Stimulated activated naive B cell treated with anti-CD40 and anti-IgM and Interleukin-4, amounts not matched to agents 10 μg/mL and 1 μg/mL and 100 μg/mL, for 72 hours (primary cell): ENCODE data around the gene LTBR.
A peak's percentile ranks its signal among the peaks of the same experiment; 100 is the strongest.

Source experiments
- ATAC-seq, 2 donors: fragments of 150-1000 bp; cut with Tn5 transposase; replicated peaks; 2 replicates each; pipeline ENCODE4 v1.10.0; 2021; ENCODE audit warnings: moderate library complexity in 1 of 2
- DNase-seq: peaks from one replicate; pipeline ENCODE4 v3.0.0; 2021
- H3K27ac Mint-ChIP-seq: one replicate; pipeline ENCODE4 v1.8.0; 2022; ENCODE audit warnings: mild to moderate bottlenecking, mixed read lengths
- H3K27me3 Mint-ChIP-seq, 2 donors: one replicate each; pipeline ENCODE4 v1.8.0; 2022; ENCODE audit warnings: mixed read lengths in 2 of 2
- H3K36me3 Mint-ChIP-seq, 2 donors: one replicate each; pipeline ENCODE4 v1.8.0; 2022; ENCODE audit warnings: mixed read lengths in 2 of 2, mild to moderate bottlenecking in 1 of 2
- H3K4me1 Mint-ChIP-seq, 2 donors: one replicate each; pipeline ENCODE4 v1.8.0; 2022; ENCODE audit warnings: mixed read lengths in 2 of 2, mild to moderate bottlenecking in 1 of 2
- H3K4me3 Mint-ChIP-seq, 2 donors: one replicate each; pipeline ENCODE4 v1.8.0; 2022; ENCODE audit warnings: mild to moderate bottlenecking in 2 of 2, mixed read lengths in 2 of 2, moderate library complexity in 1 of 2
- H3K9me3 Mint-ChIP-seq, 2 donors: one replicate each; pipeline ENCODE4 v1.8.0; 2022; ENCODE audit warnings: mixed read lengths in 2 of 2, mild to moderate bottlenecking in 1 of 2

LTBR gene

GRCh38 chr12:6368906-6369525 lies 14.9 kb upstream of the LTBR start:
- ATAC-seq = no peak
- peaks cover 39 to 40% of the 10 kb centered on the region in 2 donors for H3K27me3 Mint-ChIP-seq
- no peaks in the 10 kb centered on the region for H3K9me3 Mint-ChIP-seq
- H3K36me3 Mint-ChIP-seq = no peaks in the 10 kb centered on the region
- H3K4me3 Mint-ChIP-seq = no peak overlapping the region
- peaks cover 7 to 21% of the 10 kb centered on the region in 2 donors for H3K4me1 Mint-ChIP-seq
- H3K27ac Mint-ChIP-seq = peak overlapping the region; percentile 31
- DNase-seq = no peak

- DNase-seq (no peak), ATAC-seq (no peak)
- Mint-ChIP-seq H3K9me3 (no peaks in the 10 kb centered on the region), H3K36me3 (no peaks in the 10 kb centered on the region), H3K27ac (no peak overlapping the region), H3K4me1 (peaks cover 7 to 21% of the 10 kb centered on the region in 2 donors), H3K27me3 (peaks cover 45 to 46% of the 10 kb centered on the region in 2 donors), H3K4me3 (no peak overlapping the region)
Observed at GRCh38 chr12:6369916-6370575, 13.9 kb upstream of the LTBR start.

GRCh38 chr12:6370576-6370935 lies 13.4 kb upstream of the LTBR start:
- Mint-ChIP-seq H3K27ac (peak overlapping the region; percentile 31), H3K4me1 (peaks cover 7 to 21% of the 10 kb centered on the region in 2 donors), H3K36me3 (no peaks in the 10 kb centered on the region)

GRCh38 chr12:6370994-6371754 lies 12.8 kb upstream of the LTBR start:
- Mint-ChIP-seq H3K4me1 (peaks cover 7 to 21% of the 10 kb centered on the region in 2 donors), H3K36me3 (no peaks in the 10 kb centered on the region), H3K4me3 (no peak overlapping the region), H3K9me3 (no peaks in the 10 kb centered on the region), H3K27ac (no peak overlapping the region), H3K27me3 (peaks cover 56 to 57% of the 10 kb centered on the region in 2 donors)
- DNase-seq = no peak
- no peak for ATAC-seq

More at GRCh38 chr12:6370576-6370935, 13.4 kb upstream of the LTBR start:
- H3K27me3 Mint-ChIP-seq = peaks cover 50 to 51% of the 10 kb centered on the region in 2 donors
- no peak for DNase-seq
- no peak overlapping the region for H3K4me3 Mint-ChIP-seq
- no peaks in the 10 kb centered on the region for H3K9me3 Mint-ChIP-seq
- ATAC-seq = no peak

- H3K4me3 Mint-ChIP-seq = no peak overlapping the region
- no peak for DNase-seq
Observed at GRCh38 chr12:6372403-6373003, 11.5 kb upstream of the LTBR start.

GRCh38 chr12:6373022-6373787 lies 10.8 kb upstream of the LTBR start:
- Mint-ChIP-seq H3K27ac (no peak overlapping the region), H3K36me3 (no peaks in the 10 kb centered on the region), H3K27me3 (peaks cover 61 to 71% of the 10 kb centered on the region in 2 donors), H3K4me3 (no peak overlapping the region), H3K9me3 (no peaks in the 10 kb centered on the region), H3K4me1 (peaks cover 0 to 11% of the 10 kb centered on the region in 2 donors)
- ATAC-seq (no peak), DNase-seq (no peak)

More at GRCh38 chr12:6372403-6373003, 11.5 kb upstream of the LTBR start:
- Mint-ChIP-seq H3K4me1 (peaks cover 3 to 15% of the 10 kb centered on the region in 2 donors), H3K36me3 (no peaks in the 10 kb centered on the region), H3K27ac (peak overlapping the region; percentile 72), H3K27me3 (peaks cover 61 to 68% of the 10 kb centered on the region in 2 donors), H3K9me3 (no peaks in the 10 kb centered on the region)
- no peak for ATAC-seq

GRCh38 chr12:6374028-6374785 lies 9.8 kb upstream of the LTBR start:
- ATAC-seq = no peak
- DNase-seq = no peak
- H3K9me3 Mint-ChIP-seq = no peaks in the 10 kb centered on the region
- H3K27ac Mint-ChIP-seq = no peak overlapping the region
- peaks cover 66 to 80% of the 10 kb centered on the region in 2 donors for H3K27me3 Mint-ChIP-seq
- H3K36me3 Mint-ChIP-seq = no peaks in the 10 kb centered on the region
- H3K4me3 Mint-ChIP-seq = no peak overlapping the region
- peaks cover 0 to 4% of the 10 kb centered on the region in 2 donors for H3K4me1 Mint-ChIP-seq

- H3K4me1 Mint-ChIP-seq = peaks cover 0 to 4% of the 10 kb centered on the region in 2 donors
- ATAC-seq (no peak), DNase-seq (no peak)
- no peak overlapping the region for H3K4me3 Mint-ChIP-seq
- H3K9me3 Mint-ChIP-seq = no peaks in the 10 kb centered on the region
- no peak overlapping the region for H3K27ac Mint-ChIP-seq
- peaks cover 69 to 82% of the 10 kb centered on the region in 2 donors for H3K27me3 Mint-ChIP-seq
- no peaks in the 10 kb centered on the region for H3K36me3 Mint-ChIP-seq
Observed at GRCh38 chr12:6374786-6375160, 9.2 kb upstream of the LTBR start.

- H3K27ac Mint-ChIP-seq = peak within 1 kb of the TSS; percentile 20
- no peak within 1 kb of the TSS for H3K4me3 Mint-ChIP-seq
Observed at GRCh38 chr12:6375269-6376078, 8.5 kb upstream of the LTBR start, which contains the start of gene SCNN1A. TSS of gene SCNN1A (minus strand) at chr12:6375563. CDS start at chr12:6374783, 780 bp downstream.

GRCh38 chr12:6376079-6376869 lies 7.7 kb upstream of the LTBR start:
- DNase-seq (no peak), ATAC-seq (no peak)
- peaks cover 0 to under 1% of the 10 kb centered on the region in 2 donors for H3K4me1 Mint-ChIP-seq
- no peaks in the 10 kb centered on the region for H3K36me3 Mint-ChIP-seq
- no peak overlapping the region for H3K27ac Mint-ChIP-seq
- no peaks in the 10 kb centered on the region for H3K9me3 Mint-ChIP-seq
- H3K27me3 Mint-ChIP-seq = peaks cover 65 to 81% of the 10 kb centered on the region in 2 donors
- no peak overlapping the region for H3K4me3 Mint-ChIP-seq

More at GRCh38 chr12:6375269-6376078, 8.5 kb upstream of the LTBR start, which contains the start of gene SCNN1A:
- ATAC-seq (no peak), DNase-seq (no peak)
- Mint-ChIP-seq H3K36me3 (no peaks in the 10 kb centered on the region), H3K4me1 (peaks cover 0 to 4% of the 10 kb centered on the region in 2 donors), H3K27me3 (peaks cover 67 to 81% of the 10 kb centered on the region in 2 donors), H3K9me3 (no peaks in the 10 kb centered on the region)

- Mint-ChIP-seq H3K27me3 (peaks cover 71 to 86% of the 10 kb centered on the region in 2 donors), H3K36me3 (no peaks in the 10 kb centered on the region), H3K4me1 (no peaks in the 10 kb centered on the region), H3K4me3 (no peak overlapping the region), H3K9me3 (no peaks in the 10 kb centered on the region), H3K27ac (no peak overlapping the region)
- DNase-seq (no peak), ATAC-seq (no peak)
Observed at GRCh38 chr12:6376870-6377666, 6.9 kb upstream of the LTBR start.
